GM12874 (cell line): ENCODE results near the gene ATOH1.

Source experiments
- TF ChIP-seq, protein P1 (sequence below): IDR thresholded peaks from 2 replicates; pipeline ENCODE4 v1.5.1; 2011; ENCODE audit warnings: low read depth, mild to moderate bottlenecking, control low read depth, low read length, moderate library complexity; ENCODE audit not compliant: insufficient read depth

The ATOH1 gene

DNA sequence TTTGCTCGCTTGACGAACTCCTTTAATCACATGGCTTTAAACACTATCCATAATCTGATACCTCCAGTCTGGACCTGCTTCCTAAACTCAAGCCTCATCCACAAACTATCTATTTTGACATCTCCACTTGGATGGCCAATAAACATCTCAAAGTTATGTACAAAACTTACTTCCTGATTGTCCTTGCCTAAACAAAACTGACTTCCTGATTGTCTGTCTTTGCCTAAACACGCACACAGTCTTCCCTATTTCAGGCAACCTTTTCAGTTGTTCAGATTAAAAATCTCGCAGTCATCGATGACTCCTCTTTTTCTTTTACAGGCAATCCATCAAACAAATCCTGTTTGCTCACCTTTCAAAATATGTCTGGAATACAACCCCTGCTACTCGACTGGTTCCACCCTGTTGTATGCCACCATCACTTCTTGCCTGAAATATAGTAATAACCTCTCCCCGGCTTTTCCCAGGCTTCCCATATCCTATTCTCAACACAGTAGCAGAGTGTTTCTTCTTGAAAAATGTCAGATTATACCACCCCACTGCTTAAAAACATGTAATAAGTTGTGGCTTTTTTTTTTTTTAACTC is 39.0 kb downstream of the ATOH1 start:
- TF ChIP-seq, protein P1, sequence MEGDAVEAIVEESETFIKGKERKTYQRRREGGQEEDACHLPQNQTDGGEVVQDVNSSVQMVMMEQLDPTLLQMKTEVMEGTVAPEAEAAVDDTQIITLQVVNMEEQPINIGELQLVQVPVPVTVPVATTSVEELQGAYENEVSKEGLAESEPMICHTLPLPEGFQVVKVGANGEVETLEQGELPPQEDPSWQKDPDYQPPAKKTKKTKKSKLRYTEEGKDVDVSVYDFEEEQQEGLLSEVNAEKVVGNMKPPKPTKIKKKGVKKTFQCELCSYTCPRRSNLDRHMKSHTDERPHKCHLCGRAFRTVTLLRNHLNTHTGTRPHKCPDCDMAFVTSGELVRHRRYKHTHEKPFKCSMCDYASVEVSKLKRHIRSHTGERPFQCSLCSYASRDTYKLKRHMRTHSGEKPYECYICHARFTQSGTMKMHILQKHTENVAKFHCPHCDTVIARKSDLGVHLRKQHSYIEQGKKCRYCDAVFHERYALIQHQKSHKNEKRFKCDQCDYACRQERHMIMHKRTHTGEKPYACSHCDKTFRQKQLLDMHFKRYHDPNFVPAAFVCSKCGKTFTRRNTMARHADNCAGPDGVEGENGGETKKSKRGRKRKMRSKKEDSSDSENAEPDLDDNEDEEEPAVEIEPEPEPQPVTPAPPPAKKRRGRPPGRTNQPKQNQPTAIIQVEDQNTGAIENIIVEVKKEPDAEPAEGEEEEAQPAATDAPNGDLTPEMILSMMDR: no peak

DNA sequence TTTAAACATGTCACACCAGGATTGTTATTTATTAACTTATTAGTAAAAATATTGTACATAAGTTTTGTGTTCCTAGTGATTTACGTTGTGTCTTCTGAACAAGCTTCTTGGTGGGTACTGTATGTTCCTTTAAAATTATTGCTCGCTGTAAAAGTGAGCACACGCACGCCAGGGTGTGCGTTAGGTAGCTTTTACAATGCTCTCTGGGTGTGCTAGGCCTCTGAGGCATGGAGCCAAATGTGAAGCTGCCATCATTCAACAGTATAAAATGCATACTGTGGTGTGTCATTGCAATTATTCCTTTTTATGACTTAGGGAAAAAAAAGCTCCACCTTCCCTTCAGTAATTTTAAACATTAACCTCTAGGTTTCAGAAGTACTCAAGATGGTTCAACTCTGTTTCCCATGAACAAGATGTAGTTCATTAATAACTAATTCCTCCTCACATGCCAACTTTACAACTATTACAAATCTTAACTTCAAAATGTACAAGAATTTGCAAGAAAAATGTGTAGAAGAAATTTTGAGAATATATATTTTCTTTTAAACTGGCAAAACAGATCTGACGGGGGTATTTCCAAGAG is 42.4 kb downstream of the ATOH1 start:
- TF ChIP-seq, protein P1: no peak

DNA sequence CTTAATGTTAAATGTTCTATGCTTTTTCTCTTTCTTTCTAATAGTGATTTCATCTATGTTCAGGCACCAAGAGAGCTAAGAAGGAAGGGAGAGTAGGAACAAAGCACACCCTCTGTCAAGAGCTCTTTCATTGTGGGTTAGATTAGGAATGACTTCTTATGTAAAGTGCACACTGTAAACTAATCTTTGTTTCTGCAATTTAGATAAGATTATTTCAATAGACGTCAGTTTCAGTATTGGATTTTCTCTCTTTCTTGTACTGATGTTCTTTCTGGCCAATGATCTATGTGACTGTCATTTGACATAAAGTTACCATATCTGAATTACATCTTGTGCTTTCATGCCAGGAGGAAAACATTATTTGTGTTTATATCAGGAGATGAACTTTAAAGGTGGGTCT is 48.2 kb downstream of the ATOH1 start:
- TF ChIP-seq, protein P1: no peak

DNA sequence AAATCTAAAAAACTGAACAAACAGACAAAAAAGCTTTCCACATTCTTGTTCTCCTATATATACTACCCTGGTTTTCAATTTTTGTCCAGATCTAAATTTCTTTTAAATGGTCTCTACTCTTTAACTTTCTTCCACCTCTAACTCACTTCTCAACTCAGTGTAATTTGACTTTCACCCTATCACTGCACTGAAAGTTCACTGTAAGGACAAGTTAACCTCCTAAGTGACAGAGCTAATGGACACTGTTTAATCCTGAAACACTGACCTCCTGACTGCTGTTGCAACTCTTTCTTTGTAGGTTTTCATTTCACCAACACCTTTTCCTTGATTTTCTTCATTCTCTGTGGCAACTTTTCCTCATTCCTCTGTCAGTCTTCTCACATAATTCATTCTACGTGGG is 50.0 kb downstream of the ATOH1 start:
- TF ChIP-seq, protein P1: no peak

DNA sequence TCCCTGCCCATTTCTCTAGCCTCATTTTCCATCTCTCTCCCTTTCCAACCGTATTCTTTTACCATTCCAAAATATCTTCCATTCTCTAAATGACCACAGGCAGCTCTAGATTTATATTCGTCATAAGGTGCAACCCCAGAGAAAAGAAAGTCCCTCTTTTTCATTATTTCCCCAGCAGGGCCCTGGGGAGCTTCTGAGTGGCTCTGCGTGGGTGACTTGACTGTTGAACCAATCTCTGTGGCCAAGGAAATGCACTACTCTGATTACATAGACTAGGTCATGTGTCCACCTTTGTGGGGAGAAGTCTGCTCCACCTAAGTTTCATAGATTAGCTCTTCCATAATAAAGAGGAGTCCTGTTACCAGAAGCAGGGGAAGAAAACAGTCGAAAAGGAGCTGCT is 51.4 kb downstream of the ATOH1 start:
- TF ChIP-seq, protein P1: no peak
